Spleen (tissue), 7 donors: Measurements from ENCODE around the gene DDX55.

Experiments used
- CTCF ChIP-seq, 11 experiments: fragments of 200-600 bp in 7 of 11; fragments of 450-650 bp in 4 of 11; sonication (generic) in 4 of 11; IDR thresholded peaks in 8 of 11; conservative IDR thresholded peaks in 3 of 11; 1 replicate in 7 of 11; 2 replicates in 4 of 11; pipeline versions ENCODE4 v1.4.0 to v1.8.0; 2016 to 2021; ENCODE audit warnings: antibody characterized with exemption in 11 of 11, inconsistent platforms in 4 of 11, mild to moderate bottlenecking in 1 of 11
- POLR2A ChIP-seq, 3 donors: fragments of 450-650 bp; IDR thresholded peaks; one replicate each; pipeline ENCODE4 v1.5.1; 2017; ENCODE audit warnings: antibody characterized with exemption in 3 of 3, mild to moderate bottlenecking in 1 of 3
- donor health status: DM: no; HTN: no; CAD: no; lungs with moderate emphysema.
- donor health status: DM: no; HTN: no; CAD: no.
- donor health status: DM: no; HTN: no; CAD: no.

GRCh38 chr12:123633379-123634141, 31.7 kb downstream of the DDX55 start, which contains the start of the genes EIF2B1 and GTF2H3:
- TF ChIP-seq CTCF (IDR thresholded peaks at IDR 0.05 in 8 of 11, conservative IDR thresholded peaks at IDR 0.05 in 3 of 11) (peak in 3 of 11 experiments; percentile 11 to 19 (median 15)), POLR2A (IDR thresholded peaks at IDR 0.05) (peak in 2 of 3 donors; percentile 49 to 84)
